A673 (cell line): Measurements from ENCODE around the gene CNNM4. TPM values are rescaled to one million over a fixed set of nuclear protein-coding genes. Genes with fewer than 3 reads are reported as not detected.

Source experiments
- BruUV-seq: library from RNA; stranded (reverse); fragments of 400-500 nt; replicated peaks from 2 replicates; lab custom pipeline; 2021; lab: Mats Ljungman, UMichigan
- CTCF ChIA-PET: fragments of 300-600 bp; sonication (Branson Sonifier 250); formaldehyde crosslinking; loops from one replicate; lab custom pipeline; 2022; ENCODE audit warnings: antibody characterized with exemption; lab: Charles Lee
- POLR2A ChIA-PET: fragments of 300-600 bp; sonication (Branson Sonifier 250); formaldehyde crosslinking; loops from one replicate; lab custom pipeline; 2022; ENCODE audit warnings: antibody characterized with exemption; ENCODE audit not compliant: low non-redundant PET; lab: Charles Lee
- DNase-seq: peaks from one replicate; pipeline ENCODE4 v3.0.0-alpha.2; 2015; ENCODE audit warnings: low spot score
- H3K27ac ChIP-seq: fragments of 200-600 bp; sonication (generic); 2 replicates; pipeline ENCODE4 v1.5.1; 2016; ENCODE audit warnings: mixed run types, low read depth, mild to moderate bottlenecking, mixed read lengths, antibody characterized with exemption, low read length; ENCODE audit not compliant: poor library complexity, severe bottlenecking
- H3K27me3 ChIP-seq: fragments of 200-600 bp; sonication (generic); replicated peaks from 2 replicates; pipeline ENCODE4 v1.6.1; 2017; ENCODE audit warnings: mixed run types, low read depth, mild to moderate bottlenecking, mixed read lengths, antibody characterized with exemption, low read length; ENCODE audit not compliant: insufficient read depth, poor library complexity
- H3K36me3 ChIP-seq: fragments of 200-600 bp; sonication (generic); 2 replicates; pipeline ENCODE4 v1.6.1; 2016; ENCODE audit warnings: mixed run types, mild to moderate bottlenecking, mixed read lengths, antibody characterized with exemption, low read length; ENCODE audit not compliant: insufficient read depth, poor library complexity, severe bottlenecking
- H3K4me1 ChIP-seq: fragments of 200-600 bp; sonication (generic); 2 replicates; pipeline ENCODE4 v1.6.1; 2017; ENCODE audit warnings: mixed run types, mild to moderate bottlenecking, mixed read lengths, antibody characterized with exemption, low read length; ENCODE audit not compliant: insufficient read depth, poor library complexity, severe bottlenecking
- H3K4me3 ChIP-seq: fragments of 200-600 bp; sonication (generic); 2 replicates; pipeline ENCODE4 v1.5.1; 2016; ENCODE audit warnings: low read depth, mixed run types, mild to moderate bottlenecking, mixed read lengths, low read length; ENCODE audit not compliant: poor library complexity, severe bottlenecking
- H3K9me3 ChIP-seq: fragments of 200-600 bp; sonication (generic); 2 replicates; pipeline ENCODE4 v1.6.1; 2016; ENCODE audit warnings: mixed run types, low read depth, mild to moderate bottlenecking, mixed read lengths, antibody characterized with exemption, low read length; ENCODE audit not compliant: poor library complexity, severe bottlenecking
- CTCF ChIP-seq: fragments of 300-800, 200-600 bp; sonication (generic); conservative IDR thresholded peaks from 2 replicates; pipeline ENCODE4 v1.5.1; 2017; ENCODE audit warnings: low read depth, mild to moderate bottlenecking, antibody characterized with exemption, low read length, moderate library complexity, mixed read lengths
- EZH2 ChIP-seq: fragments of 200-600 bp; sonication (generic); IDR thresholded peaks from 2 replicates; pipeline ENCODE4 v1.6.1; 2017; ENCODE audit warnings: borderline replicate concordance, low read depth, mild to moderate bottlenecking, mixed read lengths, antibody characterized with exemption, low read length; ENCODE audit not compliant: poor library complexity, severe bottlenecking
- intact Hi-C: fragments of 100-400 bp; cut with micrococcal nuclease; formaldehyde crosslinking; loops from one replicate; pipeline ENCODE4 v1.10.0; 2022; ENCODE audit not compliant: unreplicated experiment
- microRNA-seq: library from miRNA; unstranded; fragments of <30 nt; microRNA quantifications from one replicate; pipeline ENCODE4 v1.2.0, GENCODE V29; 2021
- total RNA-seq: library from RNA; stranded (reverse); gene quantifications from 2 replicates; pipeline ENCODE4 v1.2.3, GENCODE V29; 2021

CNNM4 gene
- total RNA-seq, 1 experiment from 2014 or later = 16.3 TPM

GRCh38 chr2:96860065-96861029 lies 99.6 kb downstream of the CNNM4 start:
- intact Hi-C loops = no loop called here
- no peaks in the 10 kb centered on the region for H3K27me3 ChIP-seq
- H3K36me3 ChIP-seq = peaks cover 50% of the 10 kb centered on the region
- no peak overlapping the region for H3K4me3 ChIP-seq
- no peak for DNase-seq
- ChIA-PET CTCF (interaction anchor here (0.5 kb wide), 1 partner anchor 8 kb away, joined by 6 read pairs; no protein-coding TSS in a partner anchor), POLR2A (no interaction called here)
- H3K4me1 ChIP-seq = peaks cover 10% of the 10 kb centered on the region
- BruUV-seq = no TSS peak
- no peak overlapping the region for H3K27ac ChIP-seq
- no peaks in the 10 kb centered on the region for H3K9me3 ChIP-seq
- TF ChIP-seq EZH2 = no peak
- TF ChIP-seq CTCF = no peak

- BruUV-seq = no TSS peak
- peaks cover 10% of the 10 kb centered on the region for H3K4me1 ChIP-seq
- H3K27ac ChIP-seq = no peak overlapping the region
- H3K27me3 ChIP-seq = no peaks in the 10 kb centered on the region
- no peak for TF ChIP-seq CTCF
- TF ChIP-seq EZH2 = no peak
- peaks cover 57% of the 10 kb centered on the region for H3K36me3 ChIP-seq
- ChIA-PET POLR2A (no interaction called here), CTCF (no interaction called here)
- intact Hi-C loops = no loop called here
- H3K9me3 ChIP-seq = no peaks in the 10 kb centered on the region
- no peak overlapping the region for H3K4me3 ChIP-seq
- DNase-seq = no peak
Measured at GRCh38 chr2:96861074-96861473, 100.4 kb downstream of the CNNM4 start.

Small RNA genes within 50 kb of the gene (microRNA-seq; reads per million reads assigned to microRNA genes)
- 36.9 reads per million, percentile 51 among the genes with 10 or more reads in this experiment for gene MIR3127

Other genes with a start within 250 kb of the CNNM4 start
- gene ARID5A, start 224.2 kb upstream of the CNNM4 start, total RNA-seq = 5.7 and 7.3 TPM in 2 replicates
- 71.8 and 77.9 TPM in 2 replicates for gene KANSL3, start 122.6 kb upstream of the CNNM4 start, total RNA-seq
- gene FER1L5, start 118.1 kb upstream of the CNNM4 start, total RNA-seq = 1.2 TPM in 2 replicates
- gene LMAN2L, start 20.8 kb upstream of the CNNM4 start, total RNA-seq = 23.1 and 24.0 TPM in 2 replicates
- gene CNNM3, start 55.4 kb downstream of the CNNM4 start, total RNA-seq = 20.3 and 20.9 TPM in 2 replicates
- 6.2 and 8.6 TPM in 2 replicates for gene ANKRD23, start 83.1 kb downstream of the CNNM4 start, total RNA-seq
- gene ANKRD39, start 97.1 kb downstream of the CNNM4 start, total RNA-seq = 21.0 and 25.3 TPM in 2 replicates
- 33.3 and 36.1 TPM in 2 replicates for gene SEMA4C, start 109.2 kb downstream of the CNNM4 start, total RNA-seq
- gene FAM178B, start 225.7 kb downstream of the CNNM4 start, total RNA-seq = not detected in 2 replicates